ENCODE results near the gene NPAT.
"Not testable (repeated sequence)": the region's sequence is repeated elsewhere in the genome, so short reads cannot be mapped to it uniquely, and the experiment has no call there.

The NPAT gene

GRCh38 chr11:108218912-108219783, 3.3 kb downstream of the NPAT start:
- DNase-seq, result no peak

DNA sequence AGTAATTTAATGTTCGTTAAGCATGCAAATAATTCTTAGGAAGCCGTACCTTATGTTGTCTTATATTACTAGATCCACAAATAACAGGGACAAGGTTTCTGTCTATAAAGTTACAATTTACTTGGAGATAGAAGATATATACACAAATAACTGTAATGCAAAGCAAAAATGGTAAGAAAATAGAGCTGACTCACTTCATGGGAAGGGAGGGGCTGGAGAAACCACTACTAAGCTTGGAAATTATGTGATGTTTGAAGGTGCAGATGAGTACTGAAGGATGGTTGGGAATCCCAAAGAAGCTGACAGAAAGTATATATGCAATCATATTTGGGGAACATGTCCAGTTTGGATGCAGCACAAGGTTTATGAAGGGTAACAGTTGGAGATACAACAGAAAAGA, 4.0 kb downstream of the NPAT start:
- no peak for DNase-seq

- DNase-seq, result no peak
These were observed 5.5 kb downstream of the NPAT start for GRCh38 chr11:108216988-108217387.

DNA sequence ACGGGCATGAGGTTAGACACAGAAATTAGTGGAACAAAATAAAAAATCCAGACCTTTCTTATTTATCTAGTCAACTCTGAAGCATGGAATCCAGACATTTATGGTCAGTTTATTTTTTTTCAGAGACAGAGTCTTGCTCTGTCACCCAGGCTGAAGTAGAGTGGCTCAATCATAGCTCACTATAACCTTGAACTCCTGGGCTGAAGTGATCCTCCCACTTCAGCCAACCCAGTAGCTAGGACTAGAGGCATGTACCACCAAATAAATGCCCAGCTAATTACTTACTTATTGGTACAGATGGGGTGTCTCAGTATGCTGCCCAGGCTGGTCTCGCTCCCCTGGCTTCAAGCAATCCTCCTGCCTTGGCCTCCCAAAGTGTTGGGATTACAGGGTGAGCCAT, 8.7 kb downstream of the NPAT start:
- no peak for DNase-seq

- DNase-seq, result no peak
These were observed 12.0 kb downstream of the NPAT start for GRCh38 chr11:108210441-108210840.

DNA sequence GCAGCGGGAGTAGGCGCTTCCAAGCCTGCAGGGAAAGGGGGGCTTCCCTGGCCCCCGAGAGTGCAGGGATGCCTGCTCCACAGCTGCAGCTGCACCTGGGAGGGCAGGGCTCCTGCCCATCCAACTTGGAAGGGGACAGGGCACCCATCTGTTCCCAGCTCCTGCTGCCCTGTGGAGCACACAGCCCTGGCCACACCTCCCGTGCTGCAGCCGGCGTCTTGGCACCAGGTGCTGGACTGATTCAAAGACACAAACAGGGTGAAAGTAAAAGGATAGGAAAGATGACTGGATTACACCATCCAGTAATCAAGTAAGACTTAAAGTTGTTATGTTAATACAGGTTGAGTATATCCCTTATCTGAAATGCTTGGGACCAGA, 14.8 kb downstream of the NPAT start:
- no peak for DNase-seq

DNA sequence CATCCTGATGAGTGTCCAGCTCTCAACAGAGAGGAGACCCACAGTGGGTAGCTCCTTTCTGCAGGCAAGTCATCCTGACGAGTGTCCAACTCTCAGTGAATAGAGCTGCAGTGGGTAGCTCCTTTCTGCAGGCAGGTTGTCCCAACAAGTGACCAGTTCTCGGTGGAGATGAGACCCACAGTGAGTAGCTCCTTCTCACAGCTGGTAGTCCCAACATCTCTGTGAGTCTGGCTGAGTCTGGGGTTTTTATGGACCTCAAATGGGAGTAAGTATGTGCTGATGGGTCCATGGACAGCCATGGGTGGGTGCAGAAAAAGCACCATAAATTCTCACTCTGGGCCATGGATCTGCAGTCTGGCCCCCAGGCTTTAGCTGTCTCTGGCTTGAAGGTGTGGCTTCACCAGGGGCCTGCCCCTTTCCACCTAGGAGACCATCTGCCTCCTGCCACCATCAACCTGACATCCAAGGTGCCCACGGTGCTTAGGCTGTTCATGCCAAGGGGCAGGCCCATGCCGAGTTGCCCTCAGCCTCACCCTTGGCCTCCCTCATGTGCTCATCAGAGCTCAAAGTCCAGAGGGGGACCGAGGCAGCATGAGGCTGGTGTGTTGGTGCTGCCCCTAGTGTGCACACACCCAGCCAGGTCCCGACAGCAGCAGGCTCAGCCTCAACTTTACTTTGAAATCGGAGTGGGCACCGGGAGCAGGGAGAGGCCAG, 15.3 kb downstream of the NPAT start:
- no peak for DNase-seq

GRCh38 chr11:108206171-108206570, 16.3 kb downstream of the NPAT start:
- DNase-seq, result no peak

GRCh38 chr11:108204929-108205499, 17.4 kb downstream of the NPAT start:
- no peak for DNase-seq

- DNase-seq, result no peak
These were observed 18.1 kb downstream of the NPAT start for GRCh38 chr11:108204376-108204775.

DNA sequence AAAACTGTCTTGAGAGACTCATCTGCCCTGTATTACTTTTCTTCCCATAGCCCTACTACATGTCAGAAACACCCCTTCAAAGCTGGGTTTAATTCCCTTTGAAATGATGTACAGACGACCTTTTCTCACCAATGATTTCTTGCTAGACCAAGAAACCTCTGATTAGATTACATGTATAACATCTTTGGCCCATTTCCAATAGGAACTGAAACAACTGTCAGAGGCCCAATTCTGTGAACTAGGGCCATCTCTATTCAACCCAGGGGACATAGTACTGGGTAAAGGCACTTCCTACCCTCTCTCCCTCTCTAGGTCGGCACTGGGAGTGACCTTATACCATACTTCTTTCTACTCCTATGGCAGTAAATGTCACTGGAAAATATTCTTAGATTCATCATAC, 19.4 kb downstream of the NPAT start:
- no peak for DNase-seq

DNA sequence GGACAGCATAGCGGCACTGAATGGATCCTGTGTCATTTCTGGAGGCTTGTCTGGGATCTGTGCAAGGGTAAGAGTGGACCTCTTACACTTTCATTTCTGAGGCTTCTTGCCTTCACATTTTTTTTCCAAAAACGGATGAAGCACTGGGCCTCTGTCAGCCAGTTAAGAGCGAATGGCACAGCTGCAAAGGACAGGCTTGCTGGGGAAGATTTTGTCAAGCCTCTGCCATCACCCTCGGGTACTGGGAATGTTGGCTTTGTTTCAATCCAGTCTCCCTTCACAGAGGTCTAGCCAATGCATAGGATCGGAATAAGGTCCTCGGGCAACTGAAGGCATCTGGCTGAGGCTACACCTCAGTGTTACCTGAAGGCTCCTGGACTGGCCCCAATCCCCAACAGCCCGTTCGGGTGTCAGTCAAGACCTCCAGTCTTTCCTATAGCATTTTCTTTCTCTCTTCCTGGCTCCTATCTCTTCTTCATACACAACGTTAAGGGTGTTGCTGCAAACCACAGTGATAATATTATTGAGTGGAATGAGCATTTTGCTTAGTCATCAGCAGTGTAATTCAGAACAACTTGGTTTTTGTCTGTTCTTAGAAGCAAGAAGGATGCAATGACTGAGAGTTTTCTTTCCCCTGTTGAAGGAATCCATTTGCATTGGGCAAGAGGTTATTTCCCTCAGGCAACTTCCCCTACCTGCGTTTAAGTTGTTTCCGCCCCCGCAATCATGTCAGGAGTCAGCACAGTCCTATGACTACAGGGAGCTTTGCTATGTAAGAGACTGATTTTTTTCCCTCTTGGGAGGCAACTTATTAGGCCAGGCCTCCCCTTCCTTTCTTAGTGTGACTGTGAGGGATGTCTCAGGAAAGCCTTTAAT, 22.8 kb downstream of the NPAT start:
- DNase-seq, result no peak

DNA sequence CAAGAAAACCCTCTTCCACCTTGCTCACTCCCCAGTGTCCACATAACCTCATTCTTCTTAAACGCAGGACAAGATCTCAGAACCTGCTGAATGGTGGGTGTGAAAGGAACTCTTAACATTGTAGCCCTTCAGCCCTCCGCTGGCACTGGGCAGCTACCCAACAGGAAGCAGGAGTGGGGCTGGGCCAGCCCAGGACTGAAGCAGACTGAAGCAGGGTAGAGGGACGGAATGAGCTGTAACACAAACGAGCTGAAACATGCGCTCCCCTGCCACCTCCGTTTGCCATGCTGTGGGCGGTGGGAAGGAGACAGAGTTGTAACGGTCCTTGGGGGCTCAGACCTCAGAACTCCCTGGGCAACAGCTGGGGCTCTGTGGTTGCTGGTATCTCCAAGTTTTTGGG, 23.6 kb downstream of the NPAT start:
- no peak for DNase-seq

DNA sequence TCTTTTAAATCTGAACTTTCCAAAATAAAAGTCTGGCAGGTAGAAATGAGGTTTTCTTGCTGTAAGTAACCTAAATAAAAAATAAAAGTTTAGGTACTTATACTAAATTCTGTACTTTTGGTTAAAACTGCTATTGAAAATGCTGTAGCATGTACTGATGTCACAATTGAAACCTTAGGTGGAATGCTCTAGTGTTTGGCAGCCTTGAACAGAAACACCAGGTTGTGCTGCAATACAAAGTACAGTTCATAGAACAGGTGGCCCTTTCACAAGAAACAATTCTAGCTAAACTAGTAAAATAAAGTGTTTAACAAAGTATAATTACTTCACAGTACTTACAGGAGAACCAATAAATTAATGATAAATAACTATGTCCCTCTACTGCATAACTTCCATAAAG, 25.1 kb downstream of the NPAT start:
- no peak for DNase-seq

DNA sequence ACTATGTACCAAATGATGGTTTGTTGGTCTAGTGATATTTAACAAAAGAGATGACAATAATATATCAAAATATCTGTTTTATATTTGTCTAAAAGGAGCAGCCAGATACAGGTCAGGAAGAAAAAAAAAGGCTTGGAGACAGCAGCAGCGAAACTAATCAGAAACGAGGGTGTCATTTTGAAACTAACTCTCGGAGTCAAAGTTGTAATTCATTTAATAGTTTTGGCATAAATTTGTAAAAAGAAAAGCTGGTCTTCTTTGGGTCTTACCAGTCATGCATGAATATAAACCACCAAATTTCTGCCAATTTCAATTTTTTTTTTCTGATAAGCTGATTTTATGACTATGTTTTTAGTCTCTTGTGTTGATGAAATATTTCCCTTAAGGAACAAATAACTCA, 25.5 kb downstream of the NPAT start:
- DNase-seq, result no peak

GRCh38 chr11:108193725-108194124, 28.7 kb downstream of the NPAT start:
- no peak for DNase-seq

DNA sequence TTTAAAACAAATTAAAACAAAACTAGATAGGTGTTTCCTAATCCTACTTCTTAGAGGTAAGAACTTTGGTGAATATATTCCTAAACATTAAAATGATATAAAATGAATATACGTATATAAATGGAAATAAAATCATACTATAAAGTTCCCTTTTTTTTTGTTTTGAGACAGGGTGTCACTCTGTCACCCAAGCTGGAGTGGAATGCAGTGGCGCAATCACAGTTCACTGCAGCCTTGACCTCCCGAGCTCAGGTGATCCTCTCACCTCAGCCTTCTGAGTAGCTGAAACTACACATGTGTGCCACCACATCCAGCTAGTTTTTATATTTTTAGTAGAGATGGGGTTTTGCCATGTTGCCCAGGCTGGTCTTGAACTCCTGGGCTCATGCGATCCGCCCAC, 44.9 kb downstream of the NPAT start:
- DNase-seq, result no peak

GRCh38 chr11:108170184-108170583, 52.3 kb downstream of the NPAT start:
- DNase-seq, result no peak

- no peak for DNase-seq
These were observed 54.8 kb downstream of the NPAT start for GRCh38 chr11:108167624-108168023.

GRCh38 chr11:108162878-108163277, 59.6 kb downstream of the NPAT start:
- not testable (repeated sequence) for DNase-seq

- no peak for DNase-seq
These were observed 61.4 kb downstream of the NPAT start for GRCh38 chr11:108160970-108161566.

DNA sequence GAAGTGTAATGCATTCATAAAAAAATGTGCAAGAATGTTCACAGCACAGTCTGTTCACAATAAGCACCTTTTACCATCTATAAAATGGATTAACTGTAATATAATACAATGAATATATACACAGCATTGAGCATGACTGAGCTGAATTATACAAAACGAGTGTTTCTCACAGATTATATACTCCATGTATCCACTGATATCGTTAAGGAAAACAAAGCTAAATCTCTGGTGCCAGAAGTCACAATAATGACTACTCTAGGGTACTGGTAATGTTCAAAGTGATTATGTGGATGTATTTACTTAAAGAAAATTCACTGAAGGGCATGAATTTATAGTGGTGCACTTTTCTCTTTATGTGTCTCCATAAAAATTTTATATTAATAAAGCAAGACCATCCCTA, 67.8 kb downstream of the NPAT start:
- DNase-seq, result no peak

DNA sequence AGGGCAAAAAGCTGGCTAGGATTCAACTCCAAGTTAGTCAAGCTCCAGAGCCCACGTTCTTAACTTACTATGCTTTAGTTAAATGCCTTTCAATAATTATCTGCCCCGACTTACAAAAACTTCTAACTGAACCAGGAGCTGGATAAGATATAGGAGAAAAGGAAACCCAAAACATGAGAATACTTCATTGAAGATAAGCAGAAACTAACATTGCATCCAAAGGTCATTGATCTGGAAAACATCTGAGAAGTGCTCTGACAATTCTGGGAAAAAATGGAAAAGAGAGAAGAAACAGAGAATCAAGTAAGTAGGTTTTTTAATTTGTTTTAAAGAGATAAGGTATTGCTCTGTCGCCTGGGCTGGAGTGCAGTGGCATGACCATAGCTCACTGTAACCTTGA, 73.9 kb downstream of the NPAT start:
- DNase-seq, result no peak
